ENCODE measurements around the gene TUBB. TPM values are rescaled to one million over a fixed set of nuclear protein-coding genes. Genes with fewer than 3 reads are reported as not detected.

Gene TUBB
- total and polyA plus RNA-seq, 9 of the 15 experiments (the other 6 are each of a cell fraction or from before 2014, with no cell fraction given) = 971 to 2,870 (median 1,478) TPM

GRCh38 chr6:30717129-30717844 is 2.9 kb upstream of the TUBB start, which contains the start of gene MDC1 (continued):
- no peak for TF ChIP-seq PTRF (tag; IDR thresholded peaks at IDR 0.05)
- TF ChIP-seq POLR2H (tag; IDR thresholded peaks at IDR 0.05; ENCODE audit: low read depth) = no peak
- peak; percentile 96 for TF ChIP-seq TAF1 (IDR thresholded peaks at IDR 0.05; ENCODE audit: control insufficient read depth, extremely low read depth, insufficient read depth, low read length, severe bottlenecking)
- TF ChIP-seq PTTG1 (tag; IDR thresholded peaks at IDR 0.05; ENCODE audit: low read depth) = no peak
- TF ChIP-seq HNRNPUL1 (IDR thresholded peaks at IDR 0.05; ENCODE audit: low read length) = no peak
- TF ChIP-seq SFPQ (IDR thresholded peaks at IDR 0.05; ENCODE audit: low read depth, low read length) = no peak
- peak; percentile 99 for TF ChIP-seq FOXM1 (IDR thresholded peaks at IDR 0.05; ENCODE audit: low read depth)
- TF ChIP-seq FOXM1 (CRISPR knock-in tag; IDR thresholded peaks at IDR 0.05; ENCODE audit: low read depth) = peak; percentile 89
- peak; percentile 74; the same call in 1 of the 2 replicates for TF ChIP-seq ZNF436 (CRISPR knock-in tag; IDR thresholded peaks at IDR 0.05)
- peak; percentile 100 for TF ChIP-seq ZNF316 (IDR thresholded peaks at IDR 0.05)
- no peak for TF ChIP-seq ZFPM2 (CRISPR knock-in tag; IDR thresholded peaks at IDR 0.05)
- TF ChIP-seq SMC3 (conservative IDR thresholded peaks at IDR 0.05; ENCODE audit: insufficient read depth, low read depth, low read length) = no peak
- TF ChIP-seq, protein P1, sequence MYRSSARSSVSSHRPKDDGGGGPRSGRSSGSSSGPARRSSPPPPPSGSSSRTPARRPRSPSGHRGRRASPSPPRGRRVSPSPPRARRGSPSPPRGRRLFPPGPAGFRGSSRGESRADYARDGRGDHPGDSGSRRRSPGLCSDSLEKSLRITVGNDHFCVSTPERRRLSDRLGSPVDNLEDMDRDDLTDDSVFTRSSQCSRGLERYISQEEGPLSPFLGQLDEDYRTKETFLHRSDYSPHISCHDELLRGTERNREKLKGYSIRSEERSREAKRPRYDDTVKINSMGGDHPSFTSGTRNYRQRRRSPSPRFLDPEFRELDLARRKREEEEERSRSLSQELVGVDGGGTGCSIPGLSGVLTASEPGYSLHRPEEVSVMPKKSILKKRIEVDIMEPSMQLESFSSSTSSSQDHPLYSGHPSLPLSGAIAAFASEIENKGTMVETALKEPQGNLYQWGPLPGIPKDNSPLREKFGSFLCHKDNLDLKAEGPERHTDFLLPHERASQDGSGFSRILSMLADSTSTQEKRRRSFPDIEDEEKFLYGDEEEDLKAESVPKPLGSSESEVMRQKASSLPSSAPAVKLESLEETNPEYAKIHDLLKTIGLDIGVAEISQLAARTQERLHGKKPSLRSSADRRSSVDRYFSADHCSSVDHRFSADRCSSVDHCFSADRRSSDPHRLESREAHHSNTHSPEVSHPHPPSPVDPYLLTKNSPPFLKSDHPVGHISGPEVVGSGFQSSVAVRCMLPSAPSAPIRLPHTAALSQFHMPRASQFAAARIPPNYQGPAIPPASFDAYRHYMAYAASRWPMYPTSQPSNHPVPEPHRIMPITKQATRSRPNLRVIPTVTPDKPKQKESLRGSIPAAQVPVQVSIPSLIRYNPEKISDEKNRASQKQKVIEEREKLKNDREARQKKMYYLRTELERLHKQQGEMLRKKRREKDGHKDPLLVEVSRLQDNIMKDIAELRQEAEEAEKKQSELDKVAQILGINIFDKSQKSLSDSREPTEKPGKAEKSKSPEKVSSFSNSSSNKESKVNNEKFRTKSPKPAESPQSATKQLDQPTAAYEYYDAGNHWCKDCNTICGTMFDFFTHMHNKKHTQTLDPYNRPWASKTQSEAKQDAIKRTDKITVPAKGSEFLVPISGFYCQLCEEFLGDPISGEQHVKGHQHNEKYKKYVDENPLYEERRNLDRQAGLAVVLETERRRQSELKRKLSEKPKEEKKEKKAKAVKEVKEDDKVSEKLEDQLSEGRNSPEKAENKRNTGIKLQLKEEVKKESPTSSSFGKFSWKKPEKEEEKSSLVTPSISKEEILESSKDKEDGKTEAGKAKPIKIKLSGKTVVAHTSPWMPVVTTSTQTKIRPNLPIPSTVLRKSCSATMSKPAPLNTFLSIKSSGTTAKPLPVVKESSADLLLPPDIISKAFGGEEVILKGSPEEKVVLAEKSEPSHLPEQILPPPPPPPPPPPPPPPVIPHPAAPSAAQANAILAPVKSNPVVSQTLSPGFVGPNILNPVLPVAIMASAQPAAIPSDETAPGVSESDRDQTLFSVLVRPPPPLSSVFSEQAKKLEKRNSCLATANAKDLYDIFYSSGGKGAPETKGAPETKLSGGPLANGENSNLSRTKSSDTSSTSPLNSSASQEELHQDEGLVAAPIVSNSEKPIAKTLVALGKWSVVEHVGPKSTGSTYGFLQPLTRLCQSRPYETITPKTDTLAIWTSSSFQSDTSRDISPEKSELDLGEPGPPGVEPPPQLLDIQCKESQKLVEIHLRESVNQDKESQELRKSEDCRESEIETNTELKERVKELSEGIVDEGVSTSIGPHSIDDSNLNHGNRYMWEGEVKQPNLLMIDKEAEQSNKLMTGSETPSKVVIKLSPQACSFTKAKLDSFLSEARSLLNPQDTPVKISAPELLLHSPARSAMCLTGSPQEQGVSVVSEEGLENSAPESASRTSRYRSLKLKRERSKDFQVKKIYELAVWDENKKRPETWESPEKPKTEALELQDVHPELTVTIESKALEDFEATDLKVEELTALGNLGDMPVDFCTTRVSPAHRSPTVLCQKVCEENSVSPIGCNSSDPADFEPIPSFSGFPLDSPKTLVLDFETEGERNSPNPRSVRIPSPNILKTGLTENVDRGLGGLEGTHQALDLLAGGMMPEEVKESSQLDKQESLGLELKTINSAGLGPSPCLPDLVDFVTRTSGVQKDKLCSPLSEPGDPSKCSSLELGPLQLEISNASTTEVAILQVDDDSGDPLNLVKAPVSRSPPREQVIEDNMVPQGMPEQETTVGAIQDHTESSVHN (IDR thresholded peaks at IDR 0.05; ENCODE audit: borderline replicate concordance in 1 of 2, low read depth in 1 of 2) = peak in 1 of 2 experiments; percentile 96; a peak in 2 of 4 replicates
- TF ChIP-seq NR2C1 (IDR thresholded peaks at IDR 0.05) = peak; percentile 90
- TF ChIP-seq NR2C1 (tag; IDR thresholded peaks at IDR 0.05) = peak; percentile 82
- TF ChIP-seq EP300 (IDR thresholded peaks at IDR 0.05; ENCODE audit: low read length) = peak; percentile 84
- TF ChIP-seq SMAD4 (CRISPR knock-in tag; conservative IDR thresholded peaks at IDR 0.05) = peak; percentile 99
- TF ChIP-seq NFYB (IDR thresholded peaks at IDR 0.05; ENCODE audit: extremely low read depth, insufficient read length) = peak; percentile 91
- TF ChIP-seq PHF8 (IDR thresholded peaks at IDR 0.05; ENCODE audit: borderline replicate concordance, low read length) = peak; percentile 63

All from K562 (cell line).